Measurements from ENCODE around the gene RAB8B. TPM values are rescaled to one million over a fixed set of nuclear protein-coding genes. Genes with fewer than 3 reads are reported as not detected.

The RAB8B gene
- total RNA-seq, 2 experiments from 2014 or later = 91.5 to 93.1 TPM

- Mint-ChIP-seq H3K4me3 (peak overlapping the region; percentile 59), H3K4me1 (ENCODE audit: low read depth) (peaks cover 89% of the 10 kb centered on the region), H3K9me3 (no peaks in the 10 kb centered on the region), H3K27me3 (ENCODE audit: low read depth) (no peaks in the 10 kb centered on the region), H3K27ac (peak overlapping the region; percentile 97), H3K36me3 (ENCODE audit: low read depth) (peaks cover 21% of the 10 kb centered on the region)
- CTCF ChIA-PET = interaction anchor here (0.6 to 2.0 kb wide), 3 partner anchors 19 to 118 kb away, joined by 3 to 9 read pairs (median 3); partner anchors contain the start of gene RAB8B
- DNase-seq = peak; percentile 26
- intact Hi-C loops (cut with micrococcal nuclease) = loop anchor here (5.0 to 10.0 kb wide), 3 partner anchors 54 to 291 kb away; partner anchors contain the start of genes RPS27L and USP3
These were observed 22.1 kb downstream of the RAB8B start for GRCh38 chr15:63211549-63211948.

- H3K4me1 Mint-ChIP-seq (ENCODE audit: low read depth) = peaks cover 89% of the 10 kb centered on the region
- H3K4me3 Mint-ChIP-seq = peak overlapping the region; percentile 57
- H3K27ac Mint-ChIP-seq = peak overlapping the region; percentile 97
- H3K9me3 Mint-ChIP-seq = no peaks in the 10 kb centered on the region
- peaks cover 17% of the 10 kb centered on the region for H3K36me3 Mint-ChIP-seq (ENCODE audit: low read depth)
- intact Hi-C loops (cut with micrococcal nuclease) = loop anchor here (1.0 to 10.0 kb wide), 9 partner anchors 9 to 290 kb away; partner anchors contain the start of genes APH1B, RPS27L and USP3
- no peaks in the 10 kb centered on the region for H3K27me3 Mint-ChIP-seq (ENCODE audit: low read depth)
- CTCF ChIA-PET = interaction anchor here (0.6 to 2.0 kb wide), 4 partner anchors 18 to 23 kb away, joined by 3 to 9 read pairs (median 5); partner anchors contain the start of gene RAB8B
- DNase-seq = peak; percentile 29
These were observed 22.9 kb downstream of the RAB8B start for GRCh38 chr15:63212050-63213004.

- peaks cover 14% of the 10 kb centered on the region for H3K36me3 Mint-ChIP-seq (ENCODE audit: low read depth)
- H3K9me3 Mint-ChIP-seq = no peaks in the 10 kb centered on the region
- H3K4me3 Mint-ChIP-seq = no peak overlapping the region
- peaks cover 77% of the 10 kb centered on the region for H3K4me1 Mint-ChIP-seq (ENCODE audit: low read depth)
- CTCF ChIA-PET = interaction anchor here (0.7 to 1.2 kb wide), 5 partner anchors 13 to 287 kb away, joined by 3 to 5 read pairs (median 4); partner anchors contain the start of gene APH1B
- peak overlapping the region; percentile 25 for H3K27ac Mint-ChIP-seq
- intact Hi-C loops (cut with micrococcal nuclease) = loop anchor here (1.0 to 10.0 kb wide), 2 partner anchors 8 to 157 kb away; no protein-coding TSS in a partner anchor
- DNase-seq = no peak
- H3K27me3 Mint-ChIP-seq (ENCODE audit: low read depth) = no peaks in the 10 kb centered on the region
These were observed 28.8 kb downstream of the RAB8B start for GRCh38 chr15:63218100-63218808.

- intact Hi-C loops (cut with micrococcal nuclease) = loop anchor here (10.0 kb wide), 1 partner anchor 156 kb away; no protein-coding TSS in a partner anchor
- H3K27ac Mint-ChIP-seq = peak overlapping the region; percentile 70
- CTCF ChIA-PET = no interaction called here
- no peaks in the 10 kb centered on the region for H3K9me3 Mint-ChIP-seq
- H3K4me1 Mint-ChIP-seq (ENCODE audit: low read depth) = peaks cover 69% of the 10 kb centered on the region
- H3K36me3 Mint-ChIP-seq (ENCODE audit: low read depth) = peaks cover 14% of the 10 kb centered on the region
- H3K4me3 Mint-ChIP-seq = no peak overlapping the region
- H3K27me3 Mint-ChIP-seq (ENCODE audit: low read depth) = no peaks in the 10 kb centered on the region
- DNase-seq = no peak
These were observed 29.8 kb downstream of the RAB8B start for GRCh38 chr15:63219196-63219710.

- H3K4me1 Mint-ChIP-seq (ENCODE audit: low read depth) = peaks cover 65% of the 10 kb centered on the region
- no peaks in the 10 kb centered on the region for H3K9me3 Mint-ChIP-seq
- H3K4me3 Mint-ChIP-seq = no peak overlapping the region
- peaks cover 12% of the 10 kb centered on the region for H3K36me3 Mint-ChIP-seq (ENCODE audit: low read depth)
- CTCF ChIA-PET = interaction anchor here (0.5 to 1.2 kb wide), 3 partner anchors 11 to 63 kb away, joined by 3 to 5 read pairs (median 5); no protein-coding TSS in a partner anchor
- no peak overlapping the region for H3K27ac Mint-ChIP-seq
- no peak for DNase-seq
- intact Hi-C loops (cut with micrococcal nuclease) = no loop called here
- H3K27me3 Mint-ChIP-seq (ENCODE audit: low read depth) = no peaks in the 10 kb centered on the region
These were observed 31.9 kb downstream of the RAB8B start for GRCh38 chr15:63221346-63221745.

- no peak overlapping the region for H3K4me3 Mint-ChIP-seq
- CTCF ChIA-PET = no interaction called here
- intact Hi-C loops (cut with micrococcal nuclease) = no loop called here
- no peaks in the 10 kb centered on the region for H3K9me3 Mint-ChIP-seq
- DNase-seq = no peak
- no peaks in the 10 kb centered on the region for H3K27me3 Mint-ChIP-seq (ENCODE audit: low read depth)
- H3K4me1 Mint-ChIP-seq (ENCODE audit: low read depth) = peaks cover 69% of the 10 kb centered on the region
- no peak overlapping the region for H3K27ac Mint-ChIP-seq
- peaks cover 12% of the 10 kb centered on the region for H3K36me3 Mint-ChIP-seq (ENCODE audit: low read depth)
These were observed 34.1 kb downstream of the RAB8B start for GRCh38 chr15:63223463-63223862.

- DNase-seq = no peak
- Mint-ChIP-seq H3K27ac (no peak overlapping the region), H3K4me1 (ENCODE audit: low read depth) (peaks cover 66% of the 10 kb centered on the region), H3K4me3 (no peak overlapping the region), H3K27me3 (ENCODE audit: low read depth) (no peaks in the 10 kb centered on the region), H3K36me3 (ENCODE audit: low read depth) (peaks cover 4% of the 10 kb centered on the region), H3K9me3 (no peaks in the 10 kb centered on the region)
- intact Hi-C loops (cut with micrococcal nuclease) = no loop called here
- CTCF ChIA-PET = interaction anchor here (0.6 to 2.1 kb wide), 4 partner anchors 25 to 264 kb away, joined by 3 to 4 read pairs (median 3); no protein-coding TSS in a partner anchor
These were observed 36.0 kb downstream of the RAB8B start for GRCh38 chr15:63225381-63225780.

GRCh38 chr15:63226155-63226883 is 36.9 kb downstream of the RAB8B start:
- DNase-seq = no peak
- Mint-ChIP-seq H3K4me3 (peak overlapping the region; percentile 20), H3K27me3 (ENCODE audit: low read depth) (no peaks in the 10 kb centered on the region), H3K4me1 (ENCODE audit: low read depth) (peaks cover 63% of the 10 kb centered on the region), H3K36me3 (ENCODE audit: low read depth) (peaks cover 3% of the 10 kb centered on the region), H3K9me3 (no peaks in the 10 kb centered on the region), H3K27ac (peak overlapping the region; percentile 26)
- intact Hi-C loops (cut with micrococcal nuclease) = loop anchor here (1.0 kb wide), 1 partner anchor 8 kb away; no protein-coding TSS in a partner anchor
- CTCF ChIA-PET = interaction anchor here (0.7 to 2.1 kb wide), 3 partner anchors 24 to 60 kb away, joined by 3 to 4 read pairs (median 3); no protein-coding TSS in a partner anchor

- Mint-ChIP-seq H3K36me3 (ENCODE audit: low read depth) (peaks cover 3% of the 10 kb centered on the region), H3K27me3 (ENCODE audit: low read depth) (no peaks in the 10 kb centered on the region), H3K4me3 (no peak overlapping the region), H3K9me3 (no peaks in the 10 kb centered on the region), H3K27ac (peak overlapping the region; percentile 54), H3K4me1 (ENCODE audit: low read depth) (peaks cover 65% of the 10 kb centered on the region)
- intact Hi-C loops (cut with micrococcal nuclease) = loop anchor here (1.0 kb wide), 1 partner anchor 9 kb away; no protein-coding TSS in a partner anchor
- CTCF ChIA-PET = interaction anchor here (2.1 kb wide), 1 partner anchor 60 kb away, joined by 4 read pairs; no protein-coding TSS in a partner anchor
- no peak for DNase-seq
These were observed 37.6 kb downstream of the RAB8B start for GRCh38 chr15:63226966-63227401.

- Mint-ChIP-seq H3K27ac (peak overlapping the region; percentile 54), H3K4me1 (ENCODE audit: low read depth) (peaks cover 68% of the 10 kb centered on the region), H3K27me3 (ENCODE audit: low read depth) (no peaks in the 10 kb centered on the region), H3K36me3 (ENCODE audit: low read depth) (peaks cover 3% of the 10 kb centered on the region), H3K4me3 (no peak overlapping the region), H3K9me3 (no peaks in the 10 kb centered on the region)
- CTCF ChIA-PET = interaction anchor here (1.6 kb wide), 1 partner anchor 34 kb away, joined by 6 read pairs; no protein-coding TSS in a partner anchor
- intact Hi-C loops (cut with micrococcal nuclease) = no loop called here
- DNase-seq = no peak
These were observed 38.3 kb downstream of the RAB8B start for GRCh38 chr15:63227689-63228088.

GRCh38 chr15:63231206-63231605 is 41.8 kb downstream of the RAB8B start:
- H3K27me3 Mint-ChIP-seq (ENCODE audit: low read depth) = no peaks in the 10 kb centered on the region
- H3K36me3 Mint-ChIP-seq (ENCODE audit: low read depth) = peaks cover 11% of the 10 kb centered on the region
- H3K27ac Mint-ChIP-seq = peak overlapping the region; percentile 69
- DNase-seq = no peak
- peak overlapping the region; percentile 9 for H3K4me3 Mint-ChIP-seq
- no peaks in the 10 kb centered on the region for H3K9me3 Mint-ChIP-seq
- CTCF ChIA-PET = interaction anchor here (0.7 to 2.2 kb wide), 8 partner anchors 9 to 384 kb away, joined by 3 to 5 read pairs (median 4); no protein-coding TSS in a partner anchor
- intact Hi-C loops (cut with micrococcal nuclease) = loop anchor here (5.0 kb wide), 1 partner anchor 74 kb away; the partner anchor contains the start of gene RPS27L
- H3K4me1 Mint-ChIP-seq (ENCODE audit: low read depth) = peaks cover 81% of the 10 kb centered on the region

Data from activated naive CD4-positive, alpha-beta T cell treated with anti-CD3 and anti-CD28 coated beads for 36 hours (primary cell).